K562 (cell line): ENCODE results near the gene SFTPA2.

Experiments
- FOXM1 ChIP-seq, 2 experiments: fragments of 450-650 bp in 1 of 2; sonication (generic) in 1 of 2; formaldehyde crosslinking in 1 of 2; IDR thresholded peaks; 2 replicates each; pipeline versions ENCODE4 v1.6.1 to v1.9.0; 2017 to 2022; ENCODE audit warnings: low read depth in 2 of 2, mild to moderate bottlenecking in 2 of 2, missing genetic modification reagents in 1 of 2, moderate library complexity in 1 of 2
- MAFF ChIP-seq: IDR thresholded peaks from 2 replicates; pipeline ENCODE4 v1.6.1; 2012; ENCODE audit warnings: low read length, improper control_type of control experiment
- MTA2 ChIP-seq: fragments of 450-650 bp; IDR thresholded peaks from 2 replicates; pipeline ENCODE4 v1.6.1; 2016; ENCODE audit warnings: low read depth
- NFYB ChIP-seq: IDR thresholded peaks from 2 replicates; pipeline ENCODE4 v1.6.1; 2011; ENCODE audit warnings: mild to moderate bottlenecking, moderate library complexity; ENCODE audit not compliant: insufficient read length; ENCODE audit errors: extremely low read depth
- NR3C1 ChIP-seq: sonication (generic); formaldehyde crosslinking; IDR thresholded peaks from 2 replicates; pipeline ENCODE4 v1.8.1; 2022; ENCODE audit warnings: missing genetic modification reagents
- POU5F1 ChIP-seq: fragments of 150-350 bp; IDR thresholded peaks from 2 replicates; pipeline ENCODE4 v1.6.1; 2014; ENCODE audit warnings: borderline replicate concordance, low read length, low read depth, mild to moderate bottlenecking; ENCODE audit not compliant: partially characterized antibody
- TCF7L2 ChIP-seq: fragments of 150-350 bp; IDR thresholded peaks from 2 replicates; pipeline ENCODE4 v1.6.1; 2016; ENCODE audit warnings: low read depth, mild to moderate bottlenecking, low read length, moderate library complexity
- ZNF3 ChIP-seq: fragments of 250-450 bp; sonication (Bioruptor Pico); IDR thresholded peaks from 2 replicates; pipeline ENCODE4 v1.5.0; 2021; ENCODE audit warnings: mild to moderate bottlenecking, moderate library complexity
- TF ChIP-seq, protein P1 (sequence below), 3 experiments: IDR thresholded peaks in 2 of 3; conservative IDR thresholded peaks in 1 of 3; 2 replicates each; pipeline ENCODE4 v1.5.1; 2011 to 2012; ENCODE audit warnings: low read length in 3 of 3, mild to moderate bottlenecking in 3 of 3, control low read depth in 2 of 3, improper control_type of control experiment in 1 of 3, inconsistent platforms in 1 of 3, low read depth in 1 of 3, mixed read lengths in 1 of 3, moderate library complexity in 1 of 3; ENCODE audit not compliant: insufficient read depth in 2 of 3

GRCh38 chr10:79608505-79609375 lies 48.5 kb upstream of the SFTPA2 start:
- TF ChIP-seq TCF7L2: no peak
- no peak for TF ChIP-seq NR3C1 (CRISPR knock-in tag)
- no peak for TF ChIP-seq NFYB
- no peak for TF ChIP-seq FOXM1 (IDR thresholded peaks at IDR 0.05; ENCODE audit: low read depth)
- TF ChIP-seq FOXM1 (CRISPR knock-in tag; IDR thresholded peaks at IDR 0.05; ENCODE audit: low read depth): no peak
- TF ChIP-seq, protein P1, sequence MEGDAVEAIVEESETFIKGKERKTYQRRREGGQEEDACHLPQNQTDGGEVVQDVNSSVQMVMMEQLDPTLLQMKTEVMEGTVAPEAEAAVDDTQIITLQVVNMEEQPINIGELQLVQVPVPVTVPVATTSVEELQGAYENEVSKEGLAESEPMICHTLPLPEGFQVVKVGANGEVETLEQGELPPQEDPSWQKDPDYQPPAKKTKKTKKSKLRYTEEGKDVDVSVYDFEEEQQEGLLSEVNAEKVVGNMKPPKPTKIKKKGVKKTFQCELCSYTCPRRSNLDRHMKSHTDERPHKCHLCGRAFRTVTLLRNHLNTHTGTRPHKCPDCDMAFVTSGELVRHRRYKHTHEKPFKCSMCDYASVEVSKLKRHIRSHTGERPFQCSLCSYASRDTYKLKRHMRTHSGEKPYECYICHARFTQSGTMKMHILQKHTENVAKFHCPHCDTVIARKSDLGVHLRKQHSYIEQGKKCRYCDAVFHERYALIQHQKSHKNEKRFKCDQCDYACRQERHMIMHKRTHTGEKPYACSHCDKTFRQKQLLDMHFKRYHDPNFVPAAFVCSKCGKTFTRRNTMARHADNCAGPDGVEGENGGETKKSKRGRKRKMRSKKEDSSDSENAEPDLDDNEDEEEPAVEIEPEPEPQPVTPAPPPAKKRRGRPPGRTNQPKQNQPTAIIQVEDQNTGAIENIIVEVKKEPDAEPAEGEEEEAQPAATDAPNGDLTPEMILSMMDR (IDR thresholded peaks at IDR 0.05 in 2 of 3, conservative IDR thresholded peaks at IDR 0.05 in 1 of 3; ENCODE audit: insufficient read depth in 2 of 3, low read depth in 1 of 3, low read length in 3 of 3): peak; percentile 89 to 98 (median 92)
- TF ChIP-seq ZNF3 (CRISPR knock-in tag): no peak
- TF ChIP-seq POU5F1: no peak
- no peak for TF ChIP-seq MAFF
- TF ChIP-seq MTA2: no peak
